OCI-LY1 (cell line): ENCODE results near the gene ANKRD34A.

ENCODE experiments used
- H2AFZ ChIP-seq: fragments of 200-600 bp; sonication (generic), shearing (Covaris generic); 2 replicates; pipeline ENCODE4 v1.6.0; 2014; ENCODE audit warnings: antibody characterized with exemption, mild to moderate bottlenecking, low read length
- H3F3A ChIP-seq: fragments of 200-600 bp; sonication (generic), shearing (Covaris generic); 2 replicates; pipeline ENCODE4 v1.6.0; 2014; ENCODE audit warnings: mild to moderate bottlenecking, antibody characterized with exemption, low read length, moderate library complexity; ENCODE audit not compliant: insufficient read depth
- H3K27ac ChIP-seq: fragments of 200-600 bp; sonication (generic); 2 replicates; pipeline ENCODE4 v1.5.1; 2014; ENCODE audit warnings: low read length, mixed run types, mild to moderate bottlenecking, low read depth; ENCODE audit not compliant: poor library complexity, severe bottlenecking
- H3K27me3 ChIP-seq: fragments of 200-600 bp; sonication (generic); 2 replicates; pipeline ENCODE4 v1.6.0; 2014; ENCODE audit warnings: antibody characterized with exemption, mild to moderate bottlenecking, low read length, moderate library complexity; ENCODE audit not compliant: insufficient read depth
- H3K36me3 ChIP-seq: fragments of 200-600 bp; sonication (generic); 2 replicates; pipeline ENCODE4 v1.6.1; 2014; ENCODE audit warnings: mild to moderate bottlenecking, antibody characterized with exemption, low read length, moderate library complexity, mixed read lengths; ENCODE audit not compliant: insufficient read depth
- H3K4me1 ChIP-seq: fragments of 200-600 bp; sonication (generic); 2 replicates; pipeline ENCODE4 v1.5.1; 2014; ENCODE audit warnings: mild to moderate bottlenecking, low read length, moderate library complexity; ENCODE audit not compliant: insufficient read depth, severe bottlenecking
- H3K4me2 ChIP-seq: fragments of 200-600 bp; sonication (generic), shearing (Covaris generic); 2 replicates; pipeline ENCODE4 v1.6.1; 2014; ENCODE audit warnings: low read length
- H3K4me3 ChIP-seq: fragments of 200-600 bp; sonication (generic); 2 replicates; pipeline ENCODE4 v1.5.1; 2014; ENCODE audit warnings: low read length, low read depth, mild to moderate bottlenecking, mixed read lengths; ENCODE audit not compliant: poor library complexity, severe bottlenecking
- H3K79me2 ChIP-seq: fragments of 200-600 bp; shearing (Covaris generic); 2 replicates; pipeline ENCODE4 v1.6.1; 2016; ENCODE audit warnings: mixed run types, low read length, mixed read lengths; ENCODE audit not compliant: insufficient read depth
- H3K9ac ChIP-seq: fragments of 200-600 bp; sonication (generic), shearing (Covaris generic); 2 replicates; pipeline ENCODE4 v1.6.1; 2014; ENCODE audit warnings: mild to moderate bottlenecking, low read length, mixed read lengths
- H3K9me2 ChIP-seq: fragments of 200-600 bp; sonication (generic), shearing (Covaris generic); 2 replicates; pipeline ENCODE4 v1.6.1; 2014; ENCODE audit warnings: low read depth, mild to moderate bottlenecking, low read length, mixed read lengths
- H3K9me3 ChIP-seq: fragments of 200-600 bp; shearing (Covaris generic); 2 replicates; pipeline ENCODE4 v1.6.1; 2014; ENCODE audit warnings: low read length, mixed read lengths
- H4K20me1 ChIP-seq: fragments of 200-600 bp; sonication (generic), shearing (Covaris generic); 2 replicates; pipeline ENCODE4 v1.6.0; 2016; ENCODE audit warnings: mild to moderate bottlenecking, low read length; ENCODE audit not compliant: insufficient read depth
- CTCF ChIP-seq: fragments of 200-600 bp; sonication (generic), shearing (Covaris generic); IDR thresholded peaks from 2 replicates; pipeline ENCODE4 v1.5.1; 2017; ENCODE audit warnings: mild to moderate bottlenecking, antibody characterized with exemption, low read length, moderate library complexity, mixed read lengths
- EZH2 ChIP-seq: fragments of 200-600 bp; sonication (generic), shearing (Covaris generic); IDR thresholded peaks from 2 replicates; pipeline ENCODE4 v1.8.0; 2017; ENCODE audit warnings: borderline replicate concordance, mixed run types, mild to moderate bottlenecking, antibody characterized with exemption, low read length, moderate library complexity, mixed read lengths

The ANKRD34A gene

DNA sequence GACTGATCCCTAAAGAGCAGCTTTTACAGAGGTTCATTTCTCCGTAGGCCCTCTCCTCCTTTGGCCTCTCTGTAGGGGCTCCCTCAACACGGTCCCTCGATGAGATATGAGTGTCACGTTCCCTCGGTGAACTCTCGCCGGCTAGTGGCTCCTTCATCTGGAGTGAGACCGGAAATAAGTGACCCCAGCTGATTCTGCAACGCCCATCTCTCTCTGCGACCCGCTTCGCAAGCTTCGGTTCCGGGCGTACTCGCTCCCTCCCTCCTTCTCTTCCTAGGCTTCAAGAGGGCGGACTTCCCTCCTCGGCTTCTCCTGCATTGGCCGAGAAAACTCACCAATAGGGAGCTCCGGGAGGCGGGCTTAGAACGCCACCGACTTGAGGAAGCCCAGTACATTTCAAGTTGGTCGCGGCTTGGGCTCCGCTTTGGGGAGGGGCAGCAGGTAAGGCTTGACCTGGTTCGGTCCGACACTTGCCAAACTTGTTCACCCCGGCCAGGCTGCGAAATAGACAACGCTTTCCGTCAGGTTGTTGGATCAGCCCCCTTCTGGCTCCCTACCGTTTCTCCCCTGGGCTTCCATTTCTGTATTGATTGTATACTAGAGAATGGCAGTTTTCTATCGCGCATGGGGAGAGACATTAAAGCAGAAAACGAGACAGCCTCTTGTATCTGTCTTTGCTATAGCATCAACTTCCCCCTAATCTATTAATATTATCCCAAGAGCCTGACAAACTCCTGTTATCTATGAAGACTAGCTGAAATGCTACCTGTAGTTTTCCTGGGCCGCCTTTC lies at the start of gene ANKRD34A, which contains the start of gene POLR3GL:
TSS of gene ANKRD34A (minus strand) at position 248 of the 791 bp plus-strand sequence. CDS start 2,816 bp downstream, outside the sequence.
TSS of gene POLR3GL (plus strand) at position 363 of the 791 bp plus-strand sequence. CDS start 10,176 bp downstream, outside the sequence.
- H3K4me1 ChIP-seq: peaks cover 47% of the 10 kb centered on the region
- no peaks in the 10 kb centered on the region for H3K27me3 ChIP-seq

GRCh38 chr1:146013559-146013922 lies 49.2 kb upstream of the ANKRD34A start:
- H3K9me3 ChIP-seq: no peaks in the 10 kb centered on the region
- TF ChIP-seq CTCF (no peak), EZH2 (no peak)
- no peaks in the 10 kb centered on the region for H3K4me1 ChIP-seq
- H3K9ac ChIP-seq: no peak overlapping the region
- H4K20me1 ChIP-seq: no peaks in the 10 kb centered on the region
- no peak overlapping the region for H2AFZ ChIP-seq
- H3K4me2 ChIP-seq: no peak overlapping the region
- H3K27ac ChIP-seq: no peak overlapping the region
- no peaks in the 10 kb centered on the region for H3K27me3 ChIP-seq
- H3K79me2 ChIP-seq: no peaks in the 10 kb centered on the region
- H3K4me3 ChIP-seq: no peak overlapping the region
- H3K9me2 ChIP-seq: no peaks in the 10 kb centered on the region
- no peaks in the 10 kb centered on the region for H3K36me3 ChIP-seq
- no peaks in the 10 kb centered on the region for H3F3A ChIP-seq

More for the DNA sequence above, at the start of gene ANKRD34A, which contains the start of gene POLR3GL:
- H3K27ac ChIP-seq: peak within 1 kb of the TSS; percentile 80
- H3K9me3 ChIP-seq: peaks cover 6% of the 10 kb centered on the region; the same call in 1 of the 2 replicates
- H3K36me3 ChIP-seq: peaks cover 7% of the 10 kb centered on the region
- no peak within 1 kb of the TSS for H2AFZ ChIP-seq
- H3K79me2 ChIP-seq: no peaks in the 10 kb centered on the region; the same call in 1 of the 2 replicates
- no peaks in the 10 kb centered on the region for H3K9me2 ChIP-seq
- H3K9ac ChIP-seq: peak within 1 kb of the TSS; percentile 78
- TF ChIP-seq CTCF (no peak), EZH2 (no peak)
- peak within 1 kb of the TSS; percentile 71 for H3K4me3 ChIP-seq
- peak within 1 kb of the TSS; percentile 75 for H3K4me2 ChIP-seq
- no peaks in the 10 kb centered on the region for H4K20me1 ChIP-seq
- no peaks in the 10 kb centered on the region for H3F3A ChIP-seq

DNA sequence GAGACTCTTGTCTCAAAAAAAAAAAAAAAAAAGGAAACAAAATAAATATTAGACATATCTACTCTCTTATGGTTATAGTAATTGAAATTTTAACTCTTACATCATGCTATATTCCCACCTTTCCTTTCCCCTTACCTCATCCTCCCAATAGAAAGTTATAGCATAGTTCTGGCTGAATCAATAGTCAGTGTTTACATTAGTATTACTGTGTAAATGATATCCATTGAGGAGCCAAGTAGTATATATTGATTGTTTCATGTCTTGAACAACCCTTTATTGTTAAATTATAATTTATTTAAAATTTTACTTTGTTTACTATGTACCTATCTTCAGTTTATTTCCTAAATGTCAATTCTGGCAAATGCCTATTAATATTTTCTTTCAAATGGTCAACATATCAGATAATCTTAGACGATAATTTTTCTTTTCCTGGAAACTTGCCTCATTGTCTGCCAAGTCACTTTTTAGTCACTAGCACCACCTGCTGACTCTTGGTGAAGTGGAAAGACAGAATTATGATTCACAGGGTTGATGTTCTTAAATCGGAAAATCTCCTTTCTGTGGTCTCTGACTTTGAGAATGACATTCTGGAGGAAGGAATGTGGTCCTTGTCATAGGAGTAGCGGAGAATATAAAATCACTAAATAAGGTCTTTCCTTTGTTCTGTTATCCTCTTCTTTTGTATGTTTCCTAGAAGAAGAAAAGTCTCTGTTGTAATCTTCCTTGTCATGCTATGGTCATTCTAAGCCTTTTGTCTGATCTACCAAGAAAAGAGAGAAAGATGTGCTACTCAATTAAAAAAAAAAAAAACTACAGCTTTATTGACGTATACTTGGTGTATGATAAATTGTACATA lies 48.6 kb upstream of the ANKRD34A start:
- Histone ChIP-seq H3K4me2 (no peak overlapping the region), H4K20me1 (no peaks in the 10 kb centered on the region), H3K9me2 (no peaks in the 10 kb centered on the region), H3K27me3 (no peaks in the 10 kb centered on the region), H3F3A (no peaks in the 10 kb centered on the region), H3K27ac (no peak overlapping the region), H3K36me3 (no peaks in the 10 kb centered on the region), H3K4me1 (no peaks in the 10 kb centered on the region), H3K9me3 (no peaks in the 10 kb centered on the region), H3K4me3 (no peak overlapping the region), H3K9ac (no peak overlapping the region), H2AFZ (no peak overlapping the region), H3K79me2 (no peaks in the 10 kb centered on the region)
- TF ChIP-seq CTCF (peak; percentile 91), EZH2 (no peak)
